ENCODE data around the gene MBOAT2. TPM values are rescaled to one million over a fixed set of nuclear protein-coding genes. Genes with fewer than 3 reads are reported as not detected.

Gene MBOAT2
- total RNA-seq, 1 donor from 2014 or later, result 40.3 TPM

DNA sequence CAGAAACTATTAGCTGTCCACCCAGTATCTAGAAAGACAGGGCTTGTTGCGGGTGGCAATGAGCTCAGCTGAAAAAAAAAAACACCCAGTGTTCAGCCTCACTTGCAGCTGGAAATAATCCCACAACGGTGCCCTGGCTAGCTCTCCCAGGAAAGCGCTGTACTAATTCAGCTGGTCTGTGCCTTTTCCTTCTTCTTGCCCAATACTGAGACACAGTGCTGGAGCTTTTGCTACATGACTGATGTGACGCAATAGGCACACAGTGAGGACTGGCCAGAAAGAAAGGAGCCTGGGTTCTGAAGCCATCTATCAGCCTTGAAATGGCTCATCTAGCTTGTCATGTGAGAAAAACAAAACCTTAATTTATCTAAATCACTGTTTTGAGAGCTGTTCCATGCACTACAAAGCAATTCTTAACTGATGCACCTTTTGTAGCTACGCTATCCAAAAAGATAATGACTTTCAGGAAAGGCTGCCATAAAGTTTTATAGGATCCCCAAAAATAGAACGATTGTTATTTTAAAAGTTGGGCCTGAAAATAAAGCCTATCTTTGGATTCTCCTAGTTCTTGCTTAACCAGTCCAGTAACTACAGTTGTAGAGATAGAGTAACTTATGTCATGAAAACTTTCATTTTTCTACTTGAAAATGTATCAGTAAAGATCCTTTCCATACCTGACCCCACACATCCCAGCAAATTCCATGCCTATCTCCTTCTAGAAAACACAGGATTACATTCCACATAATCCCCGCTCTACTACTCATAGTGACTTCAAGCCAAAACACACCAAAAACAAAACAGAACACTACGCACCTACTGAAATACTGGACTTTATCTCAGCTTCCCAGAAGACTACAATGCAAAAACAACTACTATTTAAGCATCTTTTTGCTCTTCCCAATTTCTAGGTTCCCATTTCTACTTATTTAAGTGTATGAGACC is 181.9 kb downstream of the MBOAT2 start:
- no peak for DNase-seq

DNA sequence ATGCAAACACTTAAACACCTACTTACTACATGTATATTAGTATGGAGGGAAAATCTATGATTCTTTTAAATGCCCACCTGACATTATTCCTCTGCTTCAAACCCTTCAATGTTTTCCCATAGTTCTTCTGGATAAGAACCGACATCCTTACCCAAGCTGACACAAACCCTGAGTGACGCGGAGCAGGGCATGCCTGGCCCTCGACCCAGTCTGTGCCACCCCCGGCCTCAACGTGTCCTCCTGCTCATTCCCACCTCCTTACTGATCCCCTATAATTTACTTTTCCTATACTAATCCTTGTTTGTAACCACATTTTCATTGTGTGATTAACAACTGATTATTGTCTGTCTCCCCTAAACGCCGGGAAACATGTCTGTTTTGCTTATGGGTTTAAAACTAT is 183.5 kb downstream of the MBOAT2 start:
- DNase-seq, result no peak

DNA sequence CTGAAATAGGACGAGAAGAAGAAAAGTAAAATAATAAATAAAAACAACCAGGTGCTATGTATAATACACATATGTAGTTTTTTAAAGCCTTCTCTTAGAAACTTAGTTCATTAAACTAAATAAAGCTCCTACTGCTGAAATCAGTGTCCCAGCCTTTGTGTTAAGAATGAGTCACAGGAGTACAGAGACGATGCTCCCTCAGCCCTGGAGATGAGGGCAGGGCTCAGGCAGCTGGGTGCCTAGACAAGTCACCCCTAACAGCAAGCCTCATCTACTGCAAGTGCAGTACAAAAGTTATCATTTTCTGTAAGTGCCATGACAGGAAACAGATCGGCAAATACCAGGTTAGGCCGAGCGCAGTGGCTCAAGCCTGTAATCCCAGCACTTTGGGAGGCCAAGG is 184.3 kb downstream of the MBOAT2 start:
- no peak for DNase-seq

DNA sequence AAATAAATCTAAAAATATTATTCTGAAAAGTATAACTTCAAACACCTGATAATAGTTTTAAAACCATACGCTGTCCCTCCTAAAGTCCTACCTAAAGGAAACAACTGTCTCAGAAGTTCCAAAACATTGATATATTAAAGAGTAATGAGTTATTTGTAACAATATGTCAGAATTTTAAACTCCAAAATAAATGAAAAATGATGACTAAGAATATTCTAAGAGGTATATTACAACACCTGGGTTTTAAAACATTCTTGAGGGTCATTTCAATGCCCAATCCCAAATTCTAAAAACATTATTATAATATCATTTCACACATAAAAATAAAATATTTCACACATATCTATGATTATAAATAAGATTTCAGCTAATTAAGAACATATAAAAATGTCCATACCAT is 186.3 kb downstream of the MBOAT2 start:
- DNase-seq, result no peak

DNA sequence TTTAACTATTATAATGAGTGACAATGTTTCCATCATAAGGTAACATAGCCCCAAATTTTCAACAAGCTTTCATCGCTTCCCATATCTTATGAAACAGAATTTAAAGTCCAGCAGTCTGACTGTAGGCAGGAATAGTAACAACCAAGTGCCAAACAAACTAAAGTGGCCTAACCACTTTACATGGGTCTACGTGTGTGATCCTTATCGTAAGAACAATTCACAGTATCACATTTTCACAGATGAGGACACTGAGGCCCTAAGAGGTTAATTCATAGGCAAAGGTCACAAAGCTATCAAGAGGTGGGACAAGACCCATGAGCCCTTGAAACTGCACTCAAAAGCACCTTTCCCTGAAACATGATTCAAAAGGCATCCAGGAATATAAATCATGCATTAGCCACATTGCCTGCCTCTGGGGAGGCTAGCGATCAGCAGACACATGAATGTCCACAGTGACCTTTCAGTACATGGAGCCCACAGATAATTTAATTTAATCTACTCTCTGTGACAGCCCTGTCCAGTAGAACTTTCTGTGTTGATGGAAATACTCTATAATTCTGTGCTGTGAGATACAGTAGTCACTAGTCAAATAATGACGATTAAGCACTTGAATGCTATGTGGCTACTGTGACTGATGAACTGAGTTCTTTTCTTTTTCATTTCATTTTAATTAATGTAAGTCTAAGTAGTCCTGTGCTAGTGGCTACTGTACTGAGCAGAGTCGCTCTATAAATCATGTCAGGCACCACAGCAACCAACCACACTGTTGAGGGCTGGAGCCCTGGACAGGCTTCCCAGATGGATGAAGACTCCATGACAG is 196.4 kb downstream of the MBOAT2 start:
- no peak for DNase-seq

DNA sequence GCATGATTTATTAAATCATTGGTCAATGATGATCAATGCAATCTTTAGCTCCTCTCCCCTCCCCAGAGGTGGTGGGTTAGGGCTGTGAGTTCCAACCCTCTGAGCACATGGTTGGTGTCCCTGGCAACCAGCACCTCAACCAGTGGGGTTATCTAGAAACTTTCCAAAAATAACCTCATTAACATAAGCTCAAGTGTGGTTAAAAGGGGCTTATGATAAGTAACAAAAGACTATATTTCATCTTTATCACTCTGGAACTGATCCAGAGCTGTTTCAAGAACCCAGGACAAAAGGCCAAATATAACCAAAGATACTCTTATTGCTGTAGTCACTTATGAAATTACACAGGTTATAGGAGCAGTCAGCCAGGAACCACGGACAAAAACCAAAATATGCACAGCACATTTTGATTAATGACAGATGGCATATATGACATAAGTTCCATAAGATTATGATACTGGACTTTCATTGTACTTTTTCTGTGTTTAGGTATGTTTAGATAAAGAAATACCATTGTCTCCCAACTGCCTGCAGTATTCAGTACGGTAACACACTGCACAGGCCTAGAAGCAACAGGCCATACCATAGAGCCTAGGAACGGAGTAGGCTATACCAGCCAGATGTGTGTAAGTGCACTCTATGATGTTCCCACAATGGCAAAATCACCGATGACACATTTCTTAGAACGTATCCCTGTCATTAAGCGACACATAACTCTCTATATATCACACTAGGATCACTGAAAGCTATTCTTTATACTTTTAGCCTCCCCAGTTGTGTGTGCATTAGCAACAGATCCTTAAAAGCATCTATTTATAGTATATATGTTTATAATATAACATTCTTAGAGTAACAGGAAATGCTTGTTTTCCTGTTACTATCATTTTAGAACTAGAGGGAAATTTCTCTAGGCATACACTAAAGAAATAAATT is 197.9 kb downstream of the MBOAT2 start:
- DNase-seq, result no peak

DNA sequence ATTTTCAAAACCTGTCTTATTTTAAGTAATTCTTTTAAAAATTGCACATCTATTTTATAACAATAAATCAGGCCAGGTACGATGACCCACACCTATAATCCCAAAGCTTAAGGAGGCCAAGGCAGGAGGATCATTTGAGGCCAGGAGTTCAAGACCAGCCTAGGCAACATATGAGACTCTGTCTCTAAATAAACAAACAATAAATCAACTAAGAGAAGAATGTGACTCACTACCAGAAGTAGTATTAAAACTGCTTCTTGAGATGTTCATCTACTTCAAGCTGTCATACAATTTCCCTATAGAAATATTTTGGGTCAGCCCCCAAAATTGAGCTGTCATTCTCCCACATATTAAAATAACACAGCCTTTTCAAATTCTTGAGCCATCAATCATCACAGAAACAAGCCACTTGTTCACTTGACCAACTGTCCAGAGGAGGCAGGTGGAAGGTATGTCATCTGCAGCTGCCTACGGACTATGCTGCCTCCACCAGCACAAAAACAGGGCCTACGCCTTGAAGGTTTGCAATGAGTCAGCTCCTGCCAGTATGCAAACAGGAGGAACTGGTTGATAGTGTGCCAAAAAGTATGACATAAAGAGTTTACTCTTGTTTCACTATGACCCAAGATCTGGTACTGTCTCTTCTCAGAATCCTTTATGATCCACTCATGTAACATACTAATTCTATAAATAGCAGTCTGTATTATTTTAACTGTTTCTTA is 199.7 kb downstream of the MBOAT2 start:
- DNase-seq, result no peak

DNA sequence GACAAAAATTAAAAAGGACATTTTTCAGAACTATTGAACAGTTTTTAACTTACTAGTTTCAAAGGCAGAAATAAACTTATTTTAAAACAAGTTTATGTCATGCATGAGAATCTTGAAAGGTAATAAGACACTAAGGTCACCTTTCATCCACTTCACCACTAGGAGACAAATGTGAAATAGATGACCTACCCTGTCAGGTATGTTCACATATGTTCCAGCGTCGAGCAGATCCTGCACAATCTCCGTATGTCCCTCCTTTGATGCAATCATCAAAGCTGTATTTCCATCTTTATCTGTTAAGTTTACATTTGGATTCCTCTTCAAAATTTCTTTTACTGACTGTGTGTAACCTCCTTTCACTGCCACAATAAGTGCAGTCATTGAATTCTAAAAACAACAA is 200.7 kb downstream of the MBOAT2 start:
- DNase-seq, result no peak

Other genes with a start within 250 kb of the MBOAT2 start
- 111 TPM for gene KIDINS220, start 166.1 kb downstream of the MBOAT2 start, total RNA-seq
- 19.0 TPM for gene ASAP2, start 203.1 kb upstream of the MBOAT2 start, total RNA-seq

All from skin of body (tissue), 2 donors.